ENCODE measurements around the gene ERBB4.

The ERBB4 gene

GRCh38 chr2:212052412-212053159 is 486.0 kb downstream of the ERBB4 start:
- Mint-ChIP-seq H3K4me1 (no peaks in the 10 kb centered on the region), H3K4me3 (no peak overlapping the region), H3K9me3 (peaks cover 19% of the 10 kb centered on the region), H3K36me3 (peaks cover 1% of the 10 kb centered on the region), H3K27me3 (no peaks in the 10 kb centered on the region), H3K27ac (no peak overlapping the region)

GRCh38 chr2:212050871-212051270 is 487.7 kb downstream of the ERBB4 start:
- no peaks in the 10 kb centered on the region for H3K27me3 Mint-ChIP-seq
- H3K9me3 Mint-ChIP-seq = peaks cover 19% of the 10 kb centered on the region
- H3K4me3 Mint-ChIP-seq = no peak overlapping the region
- H3K36me3 Mint-ChIP-seq = peaks cover 1% of the 10 kb centered on the region
- no peaks in the 10 kb centered on the region for H3K4me1 Mint-ChIP-seq
- no peak overlapping the region for H3K27ac Mint-ChIP-seq

DNA sequence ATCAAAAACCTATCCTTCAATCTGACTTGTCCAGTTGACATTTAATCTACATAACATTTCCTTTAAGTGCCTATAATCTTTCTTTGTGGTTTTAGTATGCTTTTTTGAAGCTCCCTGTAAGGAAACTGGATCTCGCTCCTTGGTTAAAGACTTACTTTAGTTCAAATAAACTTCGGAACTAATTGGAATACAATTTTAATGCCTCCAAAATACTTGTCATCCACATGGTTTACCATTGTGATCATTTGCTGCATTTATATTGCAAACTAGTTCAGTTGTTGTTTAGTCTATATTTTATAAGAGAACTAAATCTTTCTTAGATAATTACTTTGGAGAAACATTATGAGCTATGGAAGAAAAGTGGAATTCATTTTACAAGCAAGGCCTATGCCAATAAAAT is 496.0 kb downstream of the ERBB4 start:
- peaks cover 7% of the 10 kb centered on the region for H3K9me3 Mint-ChIP-seq
- no peak overlapping the region for H3K27ac Mint-ChIP-seq
- H3K4me1 Mint-ChIP-seq = no peaks in the 10 kb centered on the region
- no peaks in the 10 kb centered on the region for H3K36me3 Mint-ChIP-seq
- H3K4me3 Mint-ChIP-seq = no peak overlapping the region
- H3K27me3 Mint-ChIP-seq = no peaks in the 10 kb centered on the region

DNA sequence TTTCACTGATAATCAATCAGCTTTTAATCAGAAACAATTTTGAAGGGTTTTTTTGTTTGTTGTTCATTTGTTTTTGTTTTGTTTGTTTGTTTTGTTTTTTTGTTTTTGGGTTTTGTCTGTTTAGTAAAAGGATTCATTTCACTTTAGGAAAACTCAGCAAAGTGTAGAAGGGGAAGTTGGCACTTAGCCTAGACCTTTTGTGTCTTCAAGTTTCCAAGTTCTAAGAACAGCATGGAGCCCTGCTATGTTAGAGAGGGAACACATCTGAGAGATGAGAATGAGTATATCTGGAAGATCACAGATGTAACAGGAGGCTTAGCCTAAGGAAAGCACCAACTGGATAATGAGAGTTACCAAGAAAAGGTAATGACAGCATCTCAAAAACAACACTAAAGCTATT is 501.5 kb downstream of the ERBB4 start:
- Mint-ChIP-seq H3K36me3 (no peaks in the 10 kb centered on the region), H3K27me3 (no peaks in the 10 kb centered on the region), H3K9me3 (peaks cover 7% of the 10 kb centered on the region), H3K4me3 (no peak overlapping the region), H3K4me1 (no peaks in the 10 kb centered on the region), H3K27ac (no peak overlapping the region)

GRCh38 chr2:212034841-212035585 is 503.6 kb downstream of the ERBB4 start:
- no peak overlapping the region for H3K4me3 Mint-ChIP-seq
- no peaks in the 10 kb centered on the region for H3K27me3 Mint-ChIP-seq
- H3K9me3 Mint-ChIP-seq = no peaks in the 10 kb centered on the region
- H3K27ac Mint-ChIP-seq = no peak overlapping the region
- H3K4me1 Mint-ChIP-seq = no peaks in the 10 kb centered on the region
- no peaks in the 10 kb centered on the region for H3K36me3 Mint-ChIP-seq

DNA sequence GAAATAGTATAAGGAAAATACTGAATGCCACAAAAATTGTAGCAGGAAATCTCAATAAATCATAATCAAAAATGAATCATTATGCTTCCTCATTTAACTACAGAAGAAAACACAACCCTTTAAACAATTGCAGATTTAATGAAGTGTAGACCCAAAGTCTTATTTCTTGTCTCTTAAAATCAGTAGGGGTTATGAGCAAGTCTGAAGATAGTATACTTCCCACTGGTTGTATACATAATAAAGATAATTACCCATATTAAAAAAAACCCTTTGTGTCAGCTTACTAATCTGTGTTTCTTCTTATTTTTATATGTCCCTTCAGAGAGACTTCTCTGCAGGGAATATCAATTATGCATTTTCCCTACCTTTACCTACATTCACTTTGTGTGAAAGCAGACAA is 504.7 kb downstream of the ERBB4 start:
- Mint-ChIP-seq H3K36me3 (no peaks in the 10 kb centered on the region), H3K27me3 (no peaks in the 10 kb centered on the region), H3K27ac (no peak overlapping the region), H3K4me1 (no peaks in the 10 kb centered on the region), H3K9me3 (no peaks in the 10 kb centered on the region), H3K4me3 (no peak overlapping the region)

- Mint-ChIP-seq H3K36me3 (no peaks in the 10 kb centered on the region), H3K27me3 (no peaks in the 10 kb centered on the region), H3K9me3 (no peaks in the 10 kb centered on the region), H3K4me1 (no peaks in the 10 kb centered on the region), H3K4me3 (no peak overlapping the region), H3K27ac (no peak overlapping the region)
Measured at GRCh38 chr2:212032536-212033219, 505.9 kb downstream of the ERBB4 start.

GRCh38 chr2:212032032-212032431 is 506.6 kb downstream of the ERBB4 start:
- Mint-ChIP-seq H3K4me3 (no peak overlapping the region), H3K9me3 (no peaks in the 10 kb centered on the region), H3K27ac (no peak overlapping the region), H3K4me1 (no peaks in the 10 kb centered on the region), H3K36me3 (no peaks in the 10 kb centered on the region), H3K27me3 (no peaks in the 10 kb centered on the region)

- Mint-ChIP-seq H3K4me3 (no peak overlapping the region), H3K4me1 (no peaks in the 10 kb centered on the region), H3K9me3 (no peaks in the 10 kb centered on the region), H3K27me3 (no peaks in the 10 kb centered on the region), H3K27ac (no peak overlapping the region), H3K36me3 (no peaks in the 10 kb centered on the region)
Measured at GRCh38 chr2:212030709-212031108, 507.9 kb downstream of the ERBB4 start.

- Mint-ChIP-seq H3K9me3 (no peaks in the 10 kb centered on the region), H3K4me1 (no peaks in the 10 kb centered on the region), H3K27me3 (no peaks in the 10 kb centered on the region), H3K27ac (no peak overlapping the region), H3K36me3 (no peaks in the 10 kb centered on the region), H3K4me3 (no peak overlapping the region)
Measured at GRCh38 chr2:212028798-212029394, 509.7 kb downstream of the ERBB4 start.

DNA sequence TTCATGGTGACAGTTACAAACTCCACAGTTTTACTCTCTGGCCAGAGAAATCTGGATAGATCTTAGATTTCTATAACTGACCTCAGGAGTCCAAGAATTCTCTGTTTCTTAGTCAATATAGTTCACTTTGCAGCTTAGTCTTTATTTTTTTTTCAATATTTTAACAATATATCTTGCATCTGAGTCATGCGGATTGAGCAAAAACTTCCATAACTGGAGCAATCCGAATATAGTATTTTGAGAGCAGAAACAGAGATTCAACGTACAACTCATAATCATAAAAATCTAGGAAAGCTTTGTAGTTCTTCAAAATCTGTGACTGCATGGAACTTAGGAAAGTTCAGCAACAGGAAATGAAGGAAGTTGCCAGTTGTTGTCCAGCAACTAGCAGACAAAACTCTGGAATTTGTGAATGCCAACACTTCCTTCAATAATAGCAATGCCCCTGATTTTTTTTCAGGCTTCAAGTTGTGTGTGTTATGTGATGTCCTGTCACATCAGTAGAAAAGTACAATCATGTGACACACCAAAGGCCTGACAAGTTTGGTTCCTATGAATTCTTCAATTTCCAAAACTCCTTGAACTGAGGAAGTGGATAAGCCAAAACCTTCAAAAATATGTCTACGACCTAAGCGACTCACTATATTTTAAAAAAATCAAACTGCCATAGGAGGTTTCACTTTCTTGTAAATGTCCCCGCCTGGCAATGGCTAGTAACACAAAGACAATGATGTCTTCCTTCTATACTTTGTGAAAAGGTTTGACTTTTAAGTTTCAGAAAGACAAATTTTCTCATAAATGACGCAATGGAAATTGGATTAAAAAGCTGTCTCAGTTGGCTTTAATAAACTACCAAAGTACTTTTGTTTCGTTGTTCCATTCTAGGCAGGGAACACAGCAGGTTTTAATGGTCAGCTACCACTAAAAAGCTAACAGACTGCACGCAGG is 510.6 kb downstream of the ERBB4 start:
- H3K4me3 Mint-ChIP-seq = no peak overlapping the region

DNA sequence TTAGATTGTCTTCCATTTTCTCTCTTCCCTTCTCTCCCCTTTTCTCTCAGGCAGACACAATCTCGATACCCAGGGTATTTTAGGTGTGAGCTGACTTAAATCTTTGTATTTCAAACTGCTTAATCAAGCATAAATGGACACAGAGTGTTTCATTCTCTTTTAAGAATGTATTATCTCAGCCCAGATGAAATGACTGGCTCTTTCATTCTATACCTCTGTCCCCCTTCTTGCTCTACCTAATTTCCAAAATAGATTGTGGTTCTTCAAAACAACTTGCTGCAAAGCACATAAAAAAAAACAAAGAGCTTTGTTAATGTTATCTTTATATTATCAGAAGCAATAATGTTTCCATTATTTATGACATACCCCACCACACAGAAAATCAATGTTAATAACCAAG is 514.6 kb downstream of the ERBB4 start:
- no peaks in the 10 kb centered on the region for H3K9me3 Mint-ChIP-seq

More for the DNA sequence above, 510.6 kb downstream of the ERBB4 start:
- Mint-ChIP-seq H3K27me3 (no peaks in the 10 kb centered on the region), H3K36me3 (no peaks in the 10 kb centered on the region), H3K27ac (no peak overlapping the region), H3K4me1 (no peaks in the 10 kb centered on the region), H3K9me3 (no peaks in the 10 kb centered on the region)

GRCh38 chr2:212022966-212023365 is 515.6 kb downstream of the ERBB4 start:
- H3K27ac Mint-ChIP-seq = no peak overlapping the region
- H3K4me1 Mint-ChIP-seq = no peaks in the 10 kb centered on the region
- H3K36me3 Mint-ChIP-seq = no peaks in the 10 kb centered on the region
- no peaks in the 10 kb centered on the region for H3K9me3 Mint-ChIP-seq
- H3K4me3 Mint-ChIP-seq = no peak overlapping the region
- H3K27me3 Mint-ChIP-seq = no peaks in the 10 kb centered on the region

More for the DNA sequence above, 514.6 kb downstream of the ERBB4 start:
- no peaks in the 10 kb centered on the region for H3K36me3 Mint-ChIP-seq
- H3K4me1 Mint-ChIP-seq = no peaks in the 10 kb centered on the region
- H3K4me3 Mint-ChIP-seq = no peak overlapping the region
- H3K27me3 Mint-ChIP-seq = no peaks in the 10 kb centered on the region
- H3K27ac Mint-ChIP-seq = no peak overlapping the region

DNA sequence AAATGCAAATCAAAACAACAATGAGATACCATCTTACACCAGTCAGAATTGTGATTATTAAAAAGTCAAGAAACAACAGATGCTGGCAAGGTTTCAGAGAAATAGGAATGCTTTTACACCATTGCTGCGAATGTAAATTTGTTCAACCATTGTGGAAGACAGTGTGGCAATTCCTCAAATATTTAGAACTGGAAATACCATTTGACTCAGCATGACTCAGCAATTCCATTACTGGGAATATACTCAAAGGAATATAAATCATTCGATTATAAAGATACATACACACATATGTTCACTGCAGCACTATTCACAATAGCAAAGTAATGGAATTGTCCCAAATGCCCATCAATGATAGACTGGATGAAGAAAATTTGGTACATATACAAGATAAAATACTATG is 516.7 kb downstream of the ERBB4 start:
- H3K36me3 Mint-ChIP-seq = no peaks in the 10 kb centered on the region
- H3K9me3 Mint-ChIP-seq = no peaks in the 10 kb centered on the region
- no peak overlapping the region for H3K27ac Mint-ChIP-seq
- H3K27me3 Mint-ChIP-seq = no peaks in the 10 kb centered on the region
- H3K4me3 Mint-ChIP-seq = no peak overlapping the region
- H3K4me1 Mint-ChIP-seq = no peaks in the 10 kb centered on the region

GRCh38 chr2:212015588-212015987 is 523.0 kb downstream of the ERBB4 start:
- Mint-ChIP-seq H3K4me1 (no peaks in the 10 kb centered on the region), H3K4me3 (no peak overlapping the region), H3K36me3 (no peaks in the 10 kb centered on the region), H3K27me3 (no peaks in the 10 kb centered on the region), H3K27ac (no peak overlapping the region), H3K9me3 (peaks cover 7% of the 10 kb centered on the region)
